ENCODE measurements around the gene NACC2. TPM values are rescaled to one million over a fixed set of nuclear protein-coding genes. Genes with fewer than 3 reads are reported as not detected.

NACC2 gene
- total and polyA plus RNA-seq, 4 donors: 4.8 to 17.8 (median 8.8) TPM

DNA sequence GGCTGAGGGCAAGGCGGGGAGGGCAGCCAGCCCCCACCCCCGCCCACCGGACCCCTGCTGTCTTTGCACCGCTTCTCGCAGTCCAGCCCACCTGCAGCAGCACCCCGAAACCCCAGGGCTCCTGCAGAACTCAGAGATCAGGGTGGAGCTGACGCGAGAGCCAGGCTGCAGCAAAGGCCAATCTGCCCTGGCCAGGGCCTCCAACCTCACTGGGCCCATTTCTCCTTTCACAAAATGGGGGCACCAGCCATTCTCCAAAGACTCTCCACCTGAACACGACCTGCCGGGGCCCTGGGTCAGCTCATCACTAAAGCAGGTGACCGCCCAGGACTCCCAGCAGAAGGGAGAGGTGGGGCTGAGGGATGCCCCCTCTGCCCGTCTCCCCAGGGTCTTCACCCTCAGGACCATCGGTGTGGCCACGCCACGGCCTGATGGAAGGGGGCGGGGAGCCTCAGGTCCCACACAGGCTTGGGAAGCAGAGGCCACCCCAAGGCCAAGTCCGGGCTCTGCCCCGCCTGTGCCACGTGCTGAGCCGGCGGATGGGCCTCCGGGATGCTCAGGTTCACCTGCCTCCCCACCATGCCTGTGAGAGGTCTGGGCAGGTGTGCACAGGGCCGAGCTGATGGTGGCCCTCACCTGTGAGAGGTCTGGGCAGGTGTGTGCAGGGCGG lies 13.1 kb downstream of the NACC2 start (continued):
- TF ChIP-seq, protein P1, sequence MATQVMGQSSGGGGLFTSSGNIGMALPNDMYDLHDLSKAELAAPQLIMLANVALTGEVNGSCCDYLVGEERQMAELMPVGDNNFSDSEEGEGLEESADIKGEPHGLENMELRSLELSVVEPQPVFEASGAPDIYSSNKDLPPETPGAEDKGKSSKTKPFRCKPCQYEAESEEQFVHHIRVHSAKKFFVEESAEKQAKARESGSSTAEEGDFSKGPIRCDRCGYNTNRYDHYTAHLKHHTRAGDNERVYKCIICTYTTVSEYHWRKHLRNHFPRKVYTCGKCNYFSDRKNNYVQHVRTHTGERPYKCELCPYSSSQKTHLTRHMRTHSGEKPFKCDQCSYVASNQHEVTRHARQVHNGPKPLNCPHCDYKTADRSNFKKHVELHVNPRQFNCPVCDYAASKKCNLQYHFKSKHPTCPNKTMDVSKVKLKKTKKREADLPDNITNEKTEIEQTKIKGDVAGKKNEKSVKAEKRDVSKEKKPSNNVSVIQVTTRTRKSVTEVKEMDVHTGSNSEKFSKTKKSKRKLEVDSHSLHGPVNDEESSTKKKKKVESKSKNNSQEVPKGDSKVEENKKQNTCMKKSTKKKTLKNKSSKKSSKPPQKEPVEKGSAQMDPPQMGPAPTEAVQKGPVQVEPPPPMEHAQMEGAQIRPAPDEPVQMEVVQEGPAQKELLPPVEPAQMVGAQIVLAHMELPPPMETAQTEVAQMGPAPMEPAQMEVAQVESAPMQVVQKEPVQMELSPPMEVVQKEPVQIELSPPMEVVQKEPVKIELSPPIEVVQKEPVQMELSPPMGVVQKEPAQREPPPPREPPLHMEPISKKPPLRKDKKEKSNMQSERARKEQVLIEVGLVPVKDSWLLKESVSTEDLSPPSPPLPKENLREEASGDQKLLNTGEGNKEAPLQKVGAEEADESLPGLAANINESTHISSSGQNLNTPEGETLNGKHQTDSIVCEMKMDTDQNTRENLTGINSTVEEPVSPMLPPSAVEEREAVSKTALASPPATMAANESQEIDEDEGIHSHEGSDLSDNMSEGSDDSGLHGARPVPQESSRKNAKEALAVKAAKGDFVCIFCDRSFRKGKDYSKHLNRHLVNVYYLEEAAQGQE (IDR thresholded peaks at IDR 0.05): no peak
- TF ChIP-seq TAF1 (conservative IDR thresholded peaks at IDR 0.05) (no peak), FOXA2 (IDR thresholded peaks at IDR 0.05) (no peak)
- TF ChIP-seq, protein P2, sequence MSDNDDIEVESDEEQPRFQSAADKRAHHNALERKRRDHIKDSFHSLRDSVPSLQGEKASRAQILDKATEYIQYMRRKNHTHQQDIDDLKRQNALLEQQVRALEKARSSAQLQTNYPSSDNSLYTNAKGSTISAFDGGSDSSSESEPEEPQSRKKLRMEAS (IDR thresholded peaks at IDR 0.05): no peak

- Histone ChIP-seq H3K4me1 (ENCODE audit: control insufficient read depth in 4 of 4, insufficient read depth in 4 of 4, low read length in 3 of 4) (peaks cover 9 to 27% (median 10%) of the 10 kb centered on the region in 4 donors), H3K36me3 (ENCODE audit: control insufficient read depth in 4 of 4, insufficient read depth in 3 of 4, low read depth in 1 of 4, low read length in 3 of 4) (peaks cover 0 to 7% (median 1%) of the 10 kb centered on the region in 4 donors)
- 83% methylated on average over 27 of the region's 27 CpGs for WGBS
These were observed 13.8 kb downstream of the NACC2 start for GRCh38 chr9:136081113-136081825.

More at GRCh38 chr9:136081113-136081825, 13.8 kb downstream of the NACC2 start:
- Histone ChIP-seq H3K9me3 (ENCODE audit: control insufficient read depth in 4 of 4, low read length in 3 of 4) (no peaks in the 10 kb centered on the region), H3K27me3 (ENCODE audit: control insufficient read depth in 4 of 4, insufficient read depth in 4 of 4, low read length in 3 of 4) (no peaks in the 10 kb centered on the region), H3K27ac (ENCODE audit: low read depth in 1 of 2, low read length in 2 of 2) (no peak overlapping the region), H3K4me3 (ENCODE audit: low read depth in 1 of 3, low read length in 3 of 3) (no peak overlapping the region), H3K9ac (ENCODE audit: low read depth in 1 of 2, low read length in 2 of 2) (no peak overlapping the region)
- TF ChIP-seq JUND (IDR thresholded peaks at IDR 0.05) (no peak), HNF4G (IDR thresholded peaks at IDR 0.05) (no peak), RAD21 (IDR thresholded peaks at IDR 0.05) (no peak), HNF4A (conservative IDR thresholded peaks at IDR 0.05) (no peak)
- TF ChIP-seq, protein P3, sequence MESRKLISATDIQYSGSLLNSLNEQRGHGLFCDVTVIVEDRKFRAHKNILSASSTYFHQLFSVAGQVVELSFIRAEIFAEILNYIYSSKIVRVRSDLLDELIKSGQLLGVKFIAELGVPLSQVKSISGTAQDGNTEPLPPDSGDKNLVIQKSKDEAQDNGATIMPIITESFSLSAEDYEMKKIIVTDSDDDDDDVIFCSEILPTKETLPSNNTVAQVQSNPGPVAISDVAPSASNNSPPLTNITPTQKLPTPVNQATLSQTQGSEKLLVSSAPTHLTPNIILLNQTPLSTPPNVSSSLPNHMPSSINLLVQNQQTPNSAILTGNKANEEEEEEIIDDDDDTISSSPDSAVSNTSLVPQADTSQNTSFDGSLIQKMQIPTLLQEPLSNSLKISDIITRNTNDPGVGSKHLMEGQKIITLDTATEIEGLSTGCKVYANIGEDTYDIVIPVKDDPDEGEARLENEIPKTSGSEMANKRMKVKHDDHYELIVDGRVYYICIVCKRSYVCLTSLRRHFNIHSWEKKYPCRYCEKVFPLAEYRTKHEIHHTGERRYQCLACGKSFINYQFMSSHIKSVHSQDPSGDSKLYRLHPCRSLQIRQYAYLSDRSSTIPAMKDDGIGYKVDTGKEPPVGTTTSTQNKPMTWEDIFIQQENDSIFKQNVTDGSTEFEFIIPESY (IDR thresholded peaks at IDR 0.05): no peak
- TF ChIP-seq, protein P4, sequence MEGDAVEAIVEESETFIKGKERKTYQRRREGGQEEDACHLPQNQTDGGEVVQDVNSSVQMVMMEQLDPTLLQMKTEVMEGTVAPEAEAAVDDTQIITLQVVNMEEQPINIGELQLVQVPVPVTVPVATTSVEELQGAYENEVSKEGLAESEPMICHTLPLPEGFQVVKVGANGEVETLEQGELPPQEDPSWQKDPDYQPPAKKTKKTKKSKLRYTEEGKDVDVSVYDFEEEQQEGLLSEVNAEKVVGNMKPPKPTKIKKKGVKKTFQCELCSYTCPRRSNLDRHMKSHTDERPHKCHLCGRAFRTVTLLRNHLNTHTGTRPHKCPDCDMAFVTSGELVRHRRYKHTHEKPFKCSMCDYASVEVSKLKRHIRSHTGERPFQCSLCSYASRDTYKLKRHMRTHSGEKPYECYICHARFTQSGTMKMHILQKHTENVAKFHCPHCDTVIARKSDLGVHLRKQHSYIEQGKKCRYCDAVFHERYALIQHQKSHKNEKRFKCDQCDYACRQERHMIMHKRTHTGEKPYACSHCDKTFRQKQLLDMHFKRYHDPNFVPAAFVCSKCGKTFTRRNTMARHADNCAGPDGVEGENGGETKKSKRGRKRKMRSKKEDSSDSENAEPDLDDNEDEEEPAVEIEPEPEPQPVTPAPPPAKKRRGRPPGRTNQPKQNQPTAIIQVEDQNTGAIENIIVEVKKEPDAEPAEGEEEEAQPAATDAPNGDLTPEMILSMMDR (IDR thresholded peaks at IDR 0.05; ENCODE audit: low read depth, low read length, missing input control): no peak
- TF ChIP-seq, protein P1 (IDR thresholded peaks at IDR 0.05): no peak
- DNase-seq (ENCODE audit: low spot score): no peak

All from liver (tissue), 9 donors.